Mesothelial cell of epicardium (in vitro differentiated cells): ENCODE measurements around the gene P2RY13. TPM values are rescaled to one million over a fixed set of nuclear protein-coding genes. Genes with fewer than 3 reads are reported as not detected.

Source experiments
- DNase-seq, 2 experiments: peaks; one replicate each; pipeline ENCODE4 v3.0.0; 2021; ENCODE audit warnings: low spot score in 2 of 2; ENCODE audit not compliant: unreplicated experiment in 2 of 2
- H3K27ac Mint-ChIP-seq: 2 replicates; pipeline ENCODE4 v1.8.0; 2021; ENCODE audit warnings: mixed read lengths
- H3K27me3 Mint-ChIP-seq: 2 replicates; pipeline ENCODE4 v1.8.0; 2021; ENCODE audit warnings: low read depth, mixed read lengths
- H3K36me3 Mint-ChIP-seq: 2 replicates; pipeline ENCODE4 v1.8.0; 2021; ENCODE audit warnings: mixed read lengths
- H3K4me1 Mint-ChIP-seq: 2 replicates; pipeline ENCODE4 v1.8.0; 2021; ENCODE audit warnings: mixed read lengths
- H3K4me3 Mint-ChIP-seq: 2 replicates; pipeline ENCODE4 v1.8.0; 2021; ENCODE audit warnings: mild to moderate bottlenecking, moderate library complexity, mixed read lengths
- H3K9me3 Mint-ChIP-seq: 2 replicates; pipeline ENCODE4 v1.8.0; 2021; ENCODE audit warnings: mixed read lengths
- total RNA-seq: library from RNA; stranded (reverse); gene quantifications from 3 replicates; pipeline ENCODE4 v1.2.1, GENCODE V29; 2021
- TF ChIP-seq, protein P1 (sequence below): fragments of 200-600 bp; sonication (generic); IDR thresholded peaks from one replicate; pipeline ENCODE4 v1.5.0; 2021; ENCODE audit warnings: antibody characterized with exemption; ENCODE audit not compliant: unreplicated experiment

The P2RY13 gene
- total RNA-seq, 1 donor from 2014 or later: not detected

DNA sequence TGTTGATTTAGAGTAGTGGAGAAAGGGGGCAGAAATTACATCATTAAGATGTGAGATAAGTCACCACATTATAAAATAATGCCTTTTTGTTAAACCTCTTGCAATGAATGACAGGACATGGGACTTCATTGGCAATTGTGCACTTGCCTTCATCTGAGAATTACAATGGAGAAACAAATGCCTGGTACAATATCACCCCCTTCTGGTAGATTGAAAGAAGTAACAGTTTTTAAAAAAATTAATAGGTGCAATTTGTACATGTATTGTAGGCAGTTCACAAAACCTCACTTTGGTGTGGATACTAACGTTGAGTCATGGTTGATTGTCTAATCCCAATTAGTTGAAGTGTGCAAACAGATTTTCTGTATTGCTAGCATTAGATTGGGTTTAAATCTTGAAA is 46.4 kb downstream of the P2RY13 start:
- H3K4me1 Mint-ChIP-seq: peaks cover 45% of the 10 kb centered on the region
- no peak overlapping the region for H3K4me3 Mint-ChIP-seq
- no peak for DNase-seq
- H3K27ac Mint-ChIP-seq: no peak overlapping the region
- no peaks in the 10 kb centered on the region for H3K36me3 Mint-ChIP-seq
- TF ChIP-seq, protein P1, sequence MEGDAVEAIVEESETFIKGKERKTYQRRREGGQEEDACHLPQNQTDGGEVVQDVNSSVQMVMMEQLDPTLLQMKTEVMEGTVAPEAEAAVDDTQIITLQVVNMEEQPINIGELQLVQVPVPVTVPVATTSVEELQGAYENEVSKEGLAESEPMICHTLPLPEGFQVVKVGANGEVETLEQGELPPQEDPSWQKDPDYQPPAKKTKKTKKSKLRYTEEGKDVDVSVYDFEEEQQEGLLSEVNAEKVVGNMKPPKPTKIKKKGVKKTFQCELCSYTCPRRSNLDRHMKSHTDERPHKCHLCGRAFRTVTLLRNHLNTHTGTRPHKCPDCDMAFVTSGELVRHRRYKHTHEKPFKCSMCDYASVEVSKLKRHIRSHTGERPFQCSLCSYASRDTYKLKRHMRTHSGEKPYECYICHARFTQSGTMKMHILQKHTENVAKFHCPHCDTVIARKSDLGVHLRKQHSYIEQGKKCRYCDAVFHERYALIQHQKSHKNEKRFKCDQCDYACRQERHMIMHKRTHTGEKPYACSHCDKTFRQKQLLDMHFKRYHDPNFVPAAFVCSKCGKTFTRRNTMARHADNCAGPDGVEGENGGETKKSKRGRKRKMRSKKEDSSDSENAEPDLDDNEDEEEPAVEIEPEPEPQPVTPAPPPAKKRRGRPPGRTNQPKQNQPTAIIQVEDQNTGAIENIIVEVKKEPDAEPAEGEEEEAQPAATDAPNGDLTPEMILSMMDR: peak; percentile 82
- no peaks in the 10 kb centered on the region for H3K9me3 Mint-ChIP-seq
- H3K27me3 Mint-ChIP-seq: no peaks in the 10 kb centered on the region

GRCh38 chr3:151281671-151282324 is 47.6 kb downstream of the P2RY13 start:
- Mint-ChIP-seq H3K36me3 (no peaks in the 10 kb centered on the region), H3K27ac (peak overlapping the region; percentile 34)

GRCh38 chr3:151278230-151278629 is 51.1 kb downstream of the P2RY13 start, which contains the start of gene P2RY14:
TSS of gene P2RY14 (minus strand) at chr3:151278542. CDS start at chr3:151214316, 64,226 bp downstream.
- Mint-ChIP-seq H3K36me3 (no peaks in the 10 kb centered on the region), H3K9me3 (no peaks in the 10 kb centered on the region), H3K27ac (no peak within 1 kb of the TSS)

More at GRCh38 chr3:151281671-151282324, 47.6 kb downstream of the P2RY13 start:
- Mint-ChIP-seq H3K4me1 (peaks cover 37% of the 10 kb centered on the region), H3K9me3 (no peaks in the 10 kb centered on the region), H3K27me3 (no peaks in the 10 kb centered on the region), H3K4me3 (no peak overlapping the region)
- TF ChIP-seq, protein P1: no peak
- DNase-seq: no peak

GRCh38 chr3:151276687-151277042 is 52.7 kb downstream of the P2RY13 start:
- no peaks in the 10 kb centered on the region for H3K36me3 Mint-ChIP-seq
- no peaks in the 10 kb centered on the region for H3K9me3 Mint-ChIP-seq
- no peak overlapping the region for H3K4me3 Mint-ChIP-seq
- H3K27me3 Mint-ChIP-seq: no peaks in the 10 kb centered on the region
- TF ChIP-seq, protein P1: no peak
- peaks cover 17% of the 10 kb centered on the region for H3K4me1 Mint-ChIP-seq
- H3K27ac Mint-ChIP-seq: no peak overlapping the region
- DNase-seq: no peak

More at GRCh38 chr3:151278230-151278629, 51.1 kb downstream of the P2RY13 start, which contains the start of gene P2RY14:
- no peak for DNase-seq
- peaks cover 31% of the 10 kb centered on the region for H3K4me1 Mint-ChIP-seq
- H3K27me3 Mint-ChIP-seq: no peaks in the 10 kb centered on the region
- H3K4me3 Mint-ChIP-seq: no peak within 1 kb of the TSS
- TF ChIP-seq, protein P1: no peak

Other genes with a start within 250 kb of the P2RY13 start
- gene MED12L, start 243.9 kb downstream of the P2RY13 start, total RNA-seq: 13.5 to 16.9 TPM (median 13.8 TPM) in 3 replicates
- gene GPR171, start 126.3 kb downstream of the P2RY13 start, total RNA-seq: not detected in 3 replicates
- 0.11 TPM in 1 of 3 replicates, not detected in the others for gene P2RY14, start 51.0 kb downstream of the P2RY13 start, total RNA-seq
- 2.9 to 3.3 TPM (median 3.2 TPM) in 3 replicates for gene GPR87, start 12.7 kb downstream of the P2RY13 start, total RNA-seq
- gene P2RY12, start 55.2 kb upstream of the P2RY13 start, total RNA-seq: not detected in 3 replicates
- gene IGSF10, start 131.5 kb upstream of the P2RY13 start, total RNA-seq: 5.1 to 6.0 TPM (median 5.6 TPM) in 3 replicates